SK-N-SH (cell line): ENCODE measurements around the gene MAPK4.

ENCODE experiments used
- EP300 ChIP-seq, 2 experiments: IDR thresholded peaks; 2 replicates each; pipeline versions ENCODE4 v1.4.0 to v1.6.1; 2012; ENCODE audit warnings: borderline replicate concordance in 1 of 2, low read depth in 1 of 2, low read length in 1 of 2
- EZH2phosphoT487 ChIP-seq: fragments of 200-600 bp; sonication (generic); IDR thresholded peaks from 2 replicates; pipeline ENCODE4 v1.6.1; 2017; ENCODE audit warnings: low read depth, mixed run types, mild to moderate bottlenecking, antibody characterized with exemption, moderate library complexity, borderline replicate concordance
- GABPA ChIP-seq: IDR thresholded peaks from 2 replicates; pipeline ENCODE4 v1.4.0; 2012; ENCODE audit warnings: low read depth, mild to moderate bottlenecking
- JUND ChIP-seq: IDR thresholded peaks from 2 replicates; pipeline ENCODE4 v1.4.0; 2012
- NRF1 ChIP-seq: IDR thresholded peaks from 2 replicates; pipeline ENCODE4 v1.6.1; 2012; ENCODE audit warnings: low read depth, mild to moderate bottlenecking, low read length
- POLR2AphosphoS5 ChIP-seq: IDR thresholded peaks from 2 replicates; pipeline ENCODE4 v1.6.1; 2012; ENCODE audit warnings: low read depth, low read length
- SMC3 ChIP-seq: IDR thresholded peaks from 2 replicates; pipeline ENCODE4 v1.6.1; 2012; ENCODE audit warnings: low read depth, low read length, improper control_type of control experiment
- TF ChIP-seq, protein P1 (sequence below): fragments of 200-600 bp; sonication (generic); IDR thresholded peaks from 2 replicates; pipeline ENCODE4 v1.6.1; 2017; ENCODE audit warnings: antibody characterized with exemption, mild to moderate bottlenecking, moderate library complexity
- TF ChIP-seq, protein P2 (sequence below): IDR thresholded peaks from 2 replicates; pipeline ENCODE4 v1.6.1; 2012; ENCODE audit warnings: mild to moderate bottlenecking, low read depth, low read length, moderate library complexity
- TF ChIP-seq, protein P3 (sequence below): IDR thresholded peaks from 2 replicates; pipeline ENCODE4 v1.4.0; 2012; ENCODE audit warnings: low read depth

DNA sequence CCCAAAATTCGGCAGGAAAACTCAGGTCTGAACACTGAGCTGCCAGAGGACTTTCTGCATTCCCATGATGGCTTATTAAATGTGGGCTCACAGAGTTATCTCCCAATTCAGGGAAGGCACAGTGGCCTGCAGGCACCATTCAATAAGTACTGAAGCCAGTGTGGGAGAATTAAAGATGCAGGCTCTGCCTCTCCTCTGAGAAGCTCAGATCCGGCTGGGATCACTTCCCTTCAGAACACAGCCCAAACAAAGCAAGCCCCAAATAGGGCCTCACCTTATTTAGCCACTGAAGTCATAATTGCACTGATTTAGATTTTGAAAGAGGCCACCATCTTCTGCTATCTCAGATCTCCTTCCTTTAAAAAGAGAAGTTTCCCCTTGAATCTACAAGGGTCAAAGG is 94.3 kb downstream of the MAPK4 start:
- TF ChIP-seq EZH2phosphoT487 = no peak
- TF ChIP-seq EP300 (IDR thresholded peaks at IDR 0.05; ENCODE audit: borderline replicate concordance in 1 of 2, low read depth in 1 of 2, low read length in 1 of 2) = no peak
- no peak for TF ChIP-seq POLR2AphosphoS5
- TF ChIP-seq, protein P1, sequence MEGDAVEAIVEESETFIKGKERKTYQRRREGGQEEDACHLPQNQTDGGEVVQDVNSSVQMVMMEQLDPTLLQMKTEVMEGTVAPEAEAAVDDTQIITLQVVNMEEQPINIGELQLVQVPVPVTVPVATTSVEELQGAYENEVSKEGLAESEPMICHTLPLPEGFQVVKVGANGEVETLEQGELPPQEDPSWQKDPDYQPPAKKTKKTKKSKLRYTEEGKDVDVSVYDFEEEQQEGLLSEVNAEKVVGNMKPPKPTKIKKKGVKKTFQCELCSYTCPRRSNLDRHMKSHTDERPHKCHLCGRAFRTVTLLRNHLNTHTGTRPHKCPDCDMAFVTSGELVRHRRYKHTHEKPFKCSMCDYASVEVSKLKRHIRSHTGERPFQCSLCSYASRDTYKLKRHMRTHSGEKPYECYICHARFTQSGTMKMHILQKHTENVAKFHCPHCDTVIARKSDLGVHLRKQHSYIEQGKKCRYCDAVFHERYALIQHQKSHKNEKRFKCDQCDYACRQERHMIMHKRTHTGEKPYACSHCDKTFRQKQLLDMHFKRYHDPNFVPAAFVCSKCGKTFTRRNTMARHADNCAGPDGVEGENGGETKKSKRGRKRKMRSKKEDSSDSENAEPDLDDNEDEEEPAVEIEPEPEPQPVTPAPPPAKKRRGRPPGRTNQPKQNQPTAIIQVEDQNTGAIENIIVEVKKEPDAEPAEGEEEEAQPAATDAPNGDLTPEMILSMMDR = no peak
- TF ChIP-seq, protein P2, sequence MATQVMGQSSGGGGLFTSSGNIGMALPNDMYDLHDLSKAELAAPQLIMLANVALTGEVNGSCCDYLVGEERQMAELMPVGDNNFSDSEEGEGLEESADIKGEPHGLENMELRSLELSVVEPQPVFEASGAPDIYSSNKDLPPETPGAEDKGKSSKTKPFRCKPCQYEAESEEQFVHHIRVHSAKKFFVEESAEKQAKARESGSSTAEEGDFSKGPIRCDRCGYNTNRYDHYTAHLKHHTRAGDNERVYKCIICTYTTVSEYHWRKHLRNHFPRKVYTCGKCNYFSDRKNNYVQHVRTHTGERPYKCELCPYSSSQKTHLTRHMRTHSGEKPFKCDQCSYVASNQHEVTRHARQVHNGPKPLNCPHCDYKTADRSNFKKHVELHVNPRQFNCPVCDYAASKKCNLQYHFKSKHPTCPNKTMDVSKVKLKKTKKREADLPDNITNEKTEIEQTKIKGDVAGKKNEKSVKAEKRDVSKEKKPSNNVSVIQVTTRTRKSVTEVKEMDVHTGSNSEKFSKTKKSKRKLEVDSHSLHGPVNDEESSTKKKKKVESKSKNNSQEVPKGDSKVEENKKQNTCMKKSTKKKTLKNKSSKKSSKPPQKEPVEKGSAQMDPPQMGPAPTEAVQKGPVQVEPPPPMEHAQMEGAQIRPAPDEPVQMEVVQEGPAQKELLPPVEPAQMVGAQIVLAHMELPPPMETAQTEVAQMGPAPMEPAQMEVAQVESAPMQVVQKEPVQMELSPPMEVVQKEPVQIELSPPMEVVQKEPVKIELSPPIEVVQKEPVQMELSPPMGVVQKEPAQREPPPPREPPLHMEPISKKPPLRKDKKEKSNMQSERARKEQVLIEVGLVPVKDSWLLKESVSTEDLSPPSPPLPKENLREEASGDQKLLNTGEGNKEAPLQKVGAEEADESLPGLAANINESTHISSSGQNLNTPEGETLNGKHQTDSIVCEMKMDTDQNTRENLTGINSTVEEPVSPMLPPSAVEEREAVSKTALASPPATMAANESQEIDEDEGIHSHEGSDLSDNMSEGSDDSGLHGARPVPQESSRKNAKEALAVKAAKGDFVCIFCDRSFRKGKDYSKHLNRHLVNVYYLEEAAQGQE = no peak
- no peak for TF ChIP-seq NRF1
- TF ChIP-seq GABPA = no peak
- TF ChIP-seq JUND = no peak
- TF ChIP-seq, protein P3, sequence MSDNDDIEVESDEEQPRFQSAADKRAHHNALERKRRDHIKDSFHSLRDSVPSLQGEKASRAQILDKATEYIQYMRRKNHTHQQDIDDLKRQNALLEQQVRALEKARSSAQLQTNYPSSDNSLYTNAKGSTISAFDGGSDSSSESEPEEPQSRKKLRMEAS = no peak
- no peak for TF ChIP-seq SMC3
